IPS-18c (cell line): ENCODE measurements around the gene FLT3.
"Not testable (repeated sequence)": the region's sequence is repeated elsewhere in the genome, so short reads cannot be mapped to it uniquely, and the experiment has no call there.

Source experiments
- H3K4me3 ChIP-seq: 2 replicates; pipeline ENCODE4 v1.7.0; 2013; ENCODE audit warnings: low read depth, mild to moderate bottlenecking, low read length, moderate library complexity; ENCODE audit not compliant: insufficient read depth
- H3K9me3 ChIP-seq: one replicate; pipeline ENCODE4 v1.6.1; 2013; ENCODE audit warnings: mild to moderate bottlenecking, low read length, moderate library complexity; ENCODE audit not compliant: control insufficient read depth, insufficient read depth

The FLT3 gene

GRCh38 chr13:28116736-28117135, 16.4 kb upstream of the FLT3 start:
- no peaks in the 10 kb centered on the region for H3K9me3 ChIP-seq
- H3K4me3 ChIP-seq = no peak overlapping the region

GRCh38 chr13:28110414-28110813, 10.0 kb upstream of the FLT3 start:
- Histone ChIP-seq H3K9me3 (no peaks in the 10 kb centered on the region), H3K4me3 (no peak overlapping the region)

- Histone ChIP-seq H3K9me3 (no peaks in the 10 kb centered on the region), H3K4me3 (no peak overlapping the region)
Observed at GRCh38 chr13:28106976-28107375, 6.6 kb upstream of the FLT3 start.

GRCh38 chr13:28101886-28102285, 1.5 kb upstream of the FLT3 start:
- H3K4me3 ChIP-seq, H3K9me3 ChIP-seq: not testable (repeated sequence)

- peak overlapping the region; percentile 67 for H3K4me3 ChIP-seq
- H3K9me3 ChIP-seq = peaks cover 2% of the 10 kb centered on the region
Observed at GRCh38 chr13:28099396-28100149, 803 bp downstream of the FLT3 start.

GRCh38 chr13:28097503-28097902, 2.9 kb downstream of the FLT3 start:
- Histone ChIP-seq H3K9me3 (peaks cover 2% of the 10 kb centered on the region), H3K4me3 (no peak overlapping the region)

GRCh38 chr13:28094306-28094705, 6.1 kb downstream of the FLT3 start:
- no peak overlapping the region for H3K4me3 ChIP-seq
- H3K9me3 ChIP-seq = peaks cover 2% of the 10 kb centered on the region

- H3K4me3 ChIP-seq = no peak overlapping the region
Observed at GRCh38 chr13:28093881-28094280, 6.5 kb downstream of the FLT3 start.

GRCh38 chr13:28092431-28092830, 7.9 kb downstream of the FLT3 start:
- H3K9me3 ChIP-seq = peaks cover 2% of the 10 kb centered on the region
- H3K4me3 ChIP-seq = no peak overlapping the region

More at GRCh38 chr13:28093881-28094280, 6.5 kb downstream of the FLT3 start:
- peaks cover 2% of the 10 kb centered on the region for H3K9me3 ChIP-seq

GRCh38 chr13:28089065-28089464, 11.3 kb downstream of the FLT3 start:
- Histone ChIP-seq H3K9me3 (no peaks in the 10 kb centered on the region), H3K4me3 (no peak overlapping the region)

GRCh38 chr13:28077820-28078219, 22.6 kb downstream of the FLT3 start:
- not testable (repeated sequence) for H3K4me3 ChIP-seq, H3K9me3 ChIP-seq

GRCh38 chr13:28077231-28077630, 23.1 kb downstream of the FLT3 start:
- Histone ChIP-seq H3K9me3 (no peaks in the 10 kb centered on the region), H3K4me3 (no peak overlapping the region)

- Histone ChIP-seq H3K4me3 (no peak overlapping the region), H3K9me3 (peaks cover 2% of the 10 kb centered on the region)
Observed at GRCh38 chr13:28071424-28071823, 29.0 kb downstream of the FLT3 start.

- Histone ChIP-seq H3K4me3 (no peak overlapping the region), H3K9me3 (peaks cover 2% of the 10 kb centered on the region)
Observed at GRCh38 chr13:28067491-28067890, 32.9 kb downstream of the FLT3 start.

GRCh38 chr13:28058866-28059613, 41.3 kb downstream of the FLT3 start:
- H3K4me3 ChIP-seq = no peak overlapping the region
- no peaks in the 10 kb centered on the region for H3K9me3 ChIP-seq

- no peak overlapping the region for H3K4me3 ChIP-seq
- no peaks in the 10 kb centered on the region for H3K9me3 ChIP-seq
Observed at GRCh38 chr13:28056970-28057712, 43.2 kb downstream of the FLT3 start.

GRCh38 chr13:28056426-28056825, 44.0 kb downstream of the FLT3 start:
- H3K4me3 ChIP-seq = no peak overlapping the region
- H3K9me3 ChIP-seq = no peaks in the 10 kb centered on the region

- Histone ChIP-seq H3K4me3 (no peak overlapping the region), H3K9me3 (no peaks in the 10 kb centered on the region)
Observed at GRCh38 chr13:28055357-28055756, 45.0 kb downstream of the FLT3 start.
